Gastrocnemius medialis (tissue), 4 donors: Measurements from ENCODE around the gene C6orf62. TPM values are rescaled to one million over a fixed set of nuclear protein-coding genes. Genes with fewer than 3 reads are reported as not detected.

Experiments used
- ATAC-seq, 2 donors: fragments of 150-250 bp; one replicate each; pipeline ENCODE4 v1.9.1; 2016
- DNase-seq, 2 donors: peaks; one replicate each; pipeline ENCODE4 v3.0.0-alpha.2; 2019
- H3K27ac ChIP-seq, 4 donors: fragments of 200-600 bp; sonication (generic); 1 replicate in 1 of 4; 2 replicates in 3 of 4; pipeline ENCODE4 v1.5.1; 2016 to 2018; ENCODE audit warnings: mild to moderate bottlenecking in 2 of 4, moderate library complexity in 1 of 4
- H3K27me3 ChIP-seq, 3 donors: fragments of 200-600 bp; sonication (generic) in 2 of 3; 1 replicate in 1 of 3; 2 replicates in 2 of 3; pipeline versions ENCODE4 v1.5.1 to v1.6.0; 2016 to 2019; ENCODE audit warnings: mild to moderate bottlenecking in 1 of 3, moderate library complexity in 1 of 3
- H3K36me3 ChIP-seq, 2 donors: fragments of 200-600 bp; sonication (generic) in 1 of 2; one replicate each; pipeline ENCODE4 v1.5.1; 2017 to 2018
- H3K4me1 ChIP-seq, 2 donors: fragments of 200-600 bp; sonication (generic) in 1 of 2; one replicate each; pipeline ENCODE4 v1.5.1; 2016 to 2017; ENCODE audit warnings: mild to moderate bottlenecking in 2 of 2
- H3K4me3 ChIP-seq, 4 donors: fragments of 200-600 bp; sonication (generic) in 3 of 4; 1 replicate in 1 of 4; 2 replicates in 3 of 4; pipeline ENCODE4 v1.5.1; 2016 to 2019; ENCODE audit warnings: mild to moderate bottlenecking in 2 of 4
- H3K9me3 ChIP-seq, 3 donors: fragments of 200-600 bp; sonication (generic) in 2 of 3; 1 replicate in 1 of 3; 2 replicates in 2 of 3; pipeline ENCODE4 v1.5.1; 2016 to 2019
- CTCF ChIP-seq, 5 experiments: fragments of 450-650 bp in 3 of 5; fragments of 200-600 bp in 2 of 5; sonication (generic) in 2 of 5; IDR thresholded peaks in 4 of 5; conservative IDR thresholded peaks in 1 of 5; 1 replicate in 4 of 5; 2 replicates in 1 of 5; pipeline ENCODE4 v1.5.1; 2016 to 2019; ENCODE audit warnings: antibody characterized with exemption in 5 of 5, mild to moderate bottlenecking in 3 of 5, moderate library complexity in 3 of 5
- POLR2A ChIP-seq, 2 donors: fragments of 450-650 bp; IDR thresholded peaks; one replicate each; pipeline ENCODE4 v1.6.1; 2017; ENCODE audit warnings: antibody characterized with exemption in 2 of 2, mild to moderate bottlenecking in 2 of 2, moderate library complexity in 2 of 2
- in situ Hi-C, 4 donors: fragments of 200-750 bp; cut with MboI; loops; one replicate each; pipeline versions ENCODE4 v1.15.0 to v1.8.0; 2017; ENCODE audit warnings: low sequenced_read_pairs in 4 of 4
- intact Hi-C: fragments of 100-400 bp; cut with DNase I; formaldehyde crosslinking; loops from one replicate; pipeline ENCODE4 v1.15.1; 2023; ENCODE audit warnings: low total_unique reads
- total RNA-seq, 4 donors: library from RNA; depleted of rRNA; stranded (reverse); fragments of >200 nt; gene quantifications; one replicate each; pipeline versions ENCODE4 v1.1.0 to v1.2.3, GENCODE V29; 2016

C6orf62 gene
- total RNA-seq, 4 donors from 2014 or later = 24.1 to 50.7 (median 36.0) TPM

DNA sequence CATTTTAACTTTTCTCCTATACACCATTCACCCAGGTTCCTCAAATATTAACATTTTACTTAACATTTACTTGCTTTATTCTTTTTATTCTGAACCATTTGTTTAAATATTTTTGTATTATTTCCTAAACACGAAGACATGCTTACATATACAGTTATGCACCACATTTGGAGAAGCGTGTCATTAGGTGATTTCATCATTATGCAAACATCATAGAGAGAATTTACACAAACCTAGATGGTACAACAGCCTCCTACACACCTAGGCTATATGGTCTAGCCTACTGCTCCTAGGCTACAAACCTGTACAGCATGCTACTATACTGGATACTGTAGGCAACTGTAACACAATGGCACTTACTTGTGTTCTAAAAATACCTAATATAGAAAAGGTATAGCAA is 58.8 kb downstream of the C6orf62 start:
- no peaks in the 10 kb centered on the region for H3K9me3 ChIP-seq
- DNase-seq (no peak), ATAC-seq (no peak)
- H3K4me1 ChIP-seq = peaks cover 5 to 6% of the 10 kb centered on the region in 2 donors
- in situ Hi-C loops = no loop called here
- H3K36me3 ChIP-seq = peaks cover 0 to 17% of the 10 kb centered on the region in 2 donors
- no peaks in the 10 kb centered on the region for H3K27me3 ChIP-seq
- no peak overlapping the region for H3K4me3 ChIP-seq
- intact Hi-C loops = no loop called here
- TF ChIP-seq CTCF (IDR thresholded peaks at IDR 0.05 in 4 of 5, conservative IDR thresholded peaks at IDR 0.05 in 1 of 5) = no peak
- no peak for TF ChIP-seq POLR2A (IDR thresholded peaks at IDR 0.05)
- no peak overlapping the region for H3K27ac ChIP-seq

DNA sequence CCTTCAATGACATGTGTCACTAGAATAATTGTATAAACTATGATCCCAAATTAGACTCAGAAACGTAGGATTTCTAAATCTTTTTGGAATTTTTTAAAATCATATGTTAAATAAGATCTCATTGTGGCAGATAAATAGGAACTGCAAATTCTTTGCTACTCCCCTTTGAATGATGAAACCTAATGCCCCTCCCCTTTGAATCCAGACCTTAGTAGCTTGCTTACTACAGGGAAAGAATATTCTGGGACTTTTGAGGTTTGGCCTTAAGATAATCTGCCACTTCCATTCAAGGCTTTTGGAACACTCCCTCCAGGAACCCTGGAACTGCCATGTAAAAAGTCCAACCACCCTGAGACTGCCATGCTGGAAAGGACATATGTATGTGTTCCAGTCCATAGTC is 59.4 kb downstream of the C6orf62 start:
- Histone ChIP-seq H3K4me1 (peaks cover 0 to under 1% of the 10 kb centered on the region in 2 donors), H3K4me3 (no peak overlapping the region), H3K27ac (no peak overlapping the region), H3K36me3 (peaks cover 0 to 17% of the 10 kb centered on the region in 2 donors), H3K9me3 (no peaks in the 10 kb centered on the region), H3K27me3 (no peaks in the 10 kb centered on the region)
- DNase-seq (no peak), ATAC-seq (no peak)
- TF ChIP-seq CTCF (IDR thresholded peaks at IDR 0.05 in 4 of 5, conservative IDR thresholded peaks at IDR 0.05 in 1 of 5) (no peak), POLR2A (IDR thresholded peaks at IDR 0.05) (no peak)
- intact Hi-C loops = no loop called here
- in situ Hi-C loops = no loop called here

DNA sequence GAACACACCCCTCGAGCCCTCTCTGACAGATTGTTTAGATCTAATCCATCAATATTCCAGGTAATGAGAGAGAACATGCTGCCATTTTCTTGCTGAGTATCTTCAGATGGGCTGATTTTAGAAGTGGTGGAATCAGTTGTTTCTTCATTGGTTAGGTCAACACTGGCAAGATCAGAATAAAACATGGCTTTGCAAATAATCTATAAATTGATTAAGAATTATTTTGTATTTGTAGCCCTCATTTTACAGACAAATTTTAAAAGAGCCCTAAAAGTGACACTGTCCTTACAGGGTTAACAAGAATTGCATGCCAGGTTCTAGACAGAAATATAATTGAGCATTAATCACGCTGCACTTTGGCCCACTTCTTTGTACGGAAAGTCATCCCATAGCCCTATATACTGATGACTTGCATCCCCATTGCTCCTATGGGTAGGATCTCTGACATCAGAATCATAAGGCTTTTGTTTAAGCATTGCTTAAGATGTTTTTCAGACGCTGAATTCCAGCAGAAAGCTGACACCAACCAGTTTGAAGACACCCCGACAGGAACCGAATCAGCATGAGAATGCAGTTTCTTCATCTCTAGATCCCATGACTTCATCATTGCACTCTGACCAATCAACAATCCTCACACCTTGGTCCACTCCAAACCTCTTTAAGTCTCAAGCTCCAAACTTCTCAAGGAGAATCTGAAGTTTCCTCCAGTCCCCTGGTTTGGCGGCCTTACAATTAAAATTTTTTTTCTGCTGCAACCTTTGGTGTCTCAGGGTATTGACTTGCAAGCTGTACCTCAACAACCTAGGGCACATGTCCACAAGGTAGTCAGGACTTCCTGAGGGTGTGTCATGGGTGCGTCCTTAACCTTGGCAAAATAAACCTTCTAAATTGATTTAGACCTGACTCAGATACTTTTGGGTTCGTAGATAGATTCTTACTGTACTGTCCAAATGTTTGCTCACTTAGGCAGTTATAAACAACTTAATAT is 60.1 kb downstream of the C6orf62 start:
- H3K9me3 ChIP-seq = no peaks in the 10 kb centered on the region
- no peak overlapping the region for H3K27ac ChIP-seq
- H3K36me3 ChIP-seq = peaks cover 0 to 19% of the 10 kb centered on the region in 2 donors
- DNase-seq (no peak), ATAC-seq (peak in 1 of 2 donors; percentile 61)
- intact Hi-C loops (no loop called here), in situ Hi-C loops (no loop called here)
- H3K4me1 ChIP-seq = no peaks in the 10 kb centered on the region
- no peak overlapping the region for H3K4me3 ChIP-seq
- no peaks in the 10 kb centered on the region for H3K27me3 ChIP-seq
- TF ChIP-seq CTCF (IDR thresholded peaks at IDR 0.05 in 4 of 5, conservative IDR thresholded peaks at IDR 0.05 in 1 of 5) (no peak), POLR2A (IDR thresholded peaks at IDR 0.05) (no peak)

DNA sequence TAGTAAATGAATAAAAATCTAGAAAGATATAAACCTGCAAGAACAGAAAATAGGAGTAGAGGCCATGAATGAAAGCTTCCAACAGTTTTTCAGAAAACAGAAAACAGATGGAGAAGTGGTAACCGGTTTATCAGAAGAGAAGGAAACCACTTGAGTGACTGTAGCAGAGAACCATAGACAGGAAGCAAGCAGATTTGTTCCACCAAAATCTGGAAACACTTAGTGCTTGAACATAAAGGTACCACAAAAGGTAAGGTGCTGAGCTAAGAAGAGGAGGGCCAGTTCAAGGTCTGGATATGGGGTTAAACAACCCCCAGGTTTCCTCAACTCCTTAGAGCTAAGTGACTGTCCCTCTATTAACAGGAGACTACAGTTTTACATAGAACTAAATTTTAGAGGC is 63.7 kb downstream of the C6orf62 start:
- H3K27ac ChIP-seq = no peak overlapping the region
- H3K27me3 ChIP-seq = no peaks in the 10 kb centered on the region
- H3K9me3 ChIP-seq = no peaks in the 10 kb centered on the region
- no peak for TF ChIP-seq POLR2A (IDR thresholded peaks at IDR 0.05)
- no peak for TF ChIP-seq CTCF (IDR thresholded peaks at IDR 0.05 in 4 of 5, conservative IDR thresholded peaks at IDR 0.05 in 1 of 5)
- no peak for ATAC-seq
- no peak overlapping the region for H3K4me3 ChIP-seq
- H3K36me3 ChIP-seq = peaks cover 0 to 43% of the 10 kb centered on the region in 2 donors
- intact Hi-C loops = no loop called here
- DNase-seq = no peak
- in situ Hi-C loops = no loop called here
- H3K4me1 ChIP-seq = no peaks in the 10 kb centered on the region

Other genes with a start within 250 kb of the C6orf62 start
- gene GPLD1, start 229.6 kb downstream of the C6orf62 start, total RNA-seq = 1 to 10 TPM in 1 of 4 donors, under 1 TPM in 3; 0.07 to 1.2 (median 0.28) TPM
- 10 to 100 TPM in 1 of 4 donors, 1 to 10 TPM in 3; 6.4 to 15.4 (median 6.8) TPM for gene ALDH5A1, start 224.2 kb downstream of the C6orf62 start, total RNA-seq
- gene KIAA0319, start 73.0 kb downstream of the C6orf62 start, total RNA-seq = not detected
- gene TDP2, start 52.3 kb downstream of the C6orf62 start, total RNA-seq = 10 to 100 TPM; 17.6 to 44.2 (median 21.7) TPM
- gene ACOT13, start 52.1 kb downstream of the C6orf62 start, total RNA-seq = 10 to 100 TPM; 13.6 to 28.2 (median 21.1) TPM
- gene GMNN, start 55.8 kb upstream of the C6orf62 start, total RNA-seq = 1 to 10 TPM; 2.6 to 4.4 (median 3.3) TPM
- not detected for gene ARMH2, start 79.8 kb upstream of the C6orf62 start, total RNA-seq
- gene RIPOR2, start 216.8 kb upstream of the C6orf62 start, total RNA-seq = 10 to 100 TPM in 3 of 4 donors, 1 to 10 TPM in 1; 5.2 to 34.0 (median 21.2) TPM